DOHH2 (cell line): ENCODE measurements around the gene MSX1.

Experiments
- H3F3A ChIP-seq: fragments of 200-600 bp; sonication (generic), shearing (Covaris generic); 2 replicates; pipeline ENCODE4 v1.6.0; 2016; ENCODE audit warnings: antibody characterized with exemption, mild to moderate bottlenecking; ENCODE audit not compliant: control insufficient read depth, insufficient read depth
- H3K27ac ChIP-seq: fragments of 200-600 bp; sonication (generic); 2 replicates; pipeline ENCODE4 v1.5.1; 2014; ENCODE audit warnings: low read depth, mild to moderate bottlenecking, low read length, moderate library complexity
- H3K27me3 ChIP-seq: fragments of 200-600 bp; sonication (generic); 2 replicates; pipeline ENCODE4 v1.6.1; 2014; ENCODE audit warnings: mild to moderate bottlenecking, low read length, mixed read lengths; ENCODE audit not compliant: control insufficient read depth
- H3K36me3 ChIP-seq: fragments of 200-600 bp; sonication (generic); 2 replicates; pipeline ENCODE4 v1.6.1; 2014; ENCODE audit warnings: mild to moderate bottlenecking, low read length, moderate library complexity, mixed read lengths; ENCODE audit not compliant: control insufficient read depth
- H3K4me1 ChIP-seq: fragments of 200-600 bp; sonication (generic); 2 replicates; pipeline ENCODE4 v1.6.1; 2014; ENCODE audit warnings: mild to moderate bottlenecking, low read length, mixed read lengths; ENCODE audit not compliant: control insufficient read depth
- H3K4me2 ChIP-seq: fragments of 200-600 bp; sonication (generic); 2 replicates; pipeline ENCODE4 v1.6.0; 2014; ENCODE audit warnings: mild to moderate bottlenecking, low read length, moderate library complexity
- H3K4me3 ChIP-seq: fragments of 200-600 bp; sonication (generic); 2 replicates; pipeline ENCODE4 v1.5.1; 2014; ENCODE audit warnings: mild to moderate bottlenecking, low read length, mixed read lengths
- H3K79me2 ChIP-seq: fragments of 200-600 bp; sonication (generic); 2 replicates; pipeline ENCODE4 v1.6.1; 2014; ENCODE audit warnings: mild to moderate bottlenecking, low read length, mixed read lengths; ENCODE audit not compliant: control insufficient read depth
- H3K9me2 ChIP-seq: fragments of 200-600 bp; sonication (generic); replicated peaks from 2 replicates; pipeline ENCODE4 v1.6.1; 2014; ENCODE audit warnings: mild to moderate bottlenecking, low read length, mixed read lengths; ENCODE audit not compliant: control insufficient read depth
- H3K9me3 ChIP-seq: fragments of 200-600 bp; sonication (generic); 2 replicates; pipeline ENCODE4 v1.6.1; 2014; ENCODE audit warnings: antibody characterized with exemption, low read length, mixed read lengths; ENCODE audit not compliant: control insufficient read depth, insufficient read depth
- H4K20me1 ChIP-seq: fragments of 200-600 bp; sonication (generic); 2 replicates; pipeline ENCODE4 v1.6.0; 2014; ENCODE audit warnings: low read depth, mild to moderate bottlenecking, antibody characterized with exemption, low read length, moderate library complexity; ENCODE audit not compliant: control insufficient read depth, insufficient read depth
- CTCF ChIP-seq: fragments of 200-600 bp; sonication (generic); IDR thresholded peaks from one replicate; pipeline ENCODE4 v1.5.1; 2014; ENCODE audit warnings: antibody characterized with exemption, mild to moderate bottlenecking, low read depth, low read length; ENCODE audit not compliant: poor library complexity, severe bottlenecking
- EZH2phosphoT487 ChIP-seq: fragments of 200-600 bp; sonication (generic); IDR thresholded peaks from 2 replicates; pipeline ENCODE4 v1.6.1; 2017; ENCODE audit warnings: borderline replicate concordance, mild to moderate bottlenecking, antibody characterized with exemption, low read length, moderate library complexity, mixed read lengths

Gene MSX1

DNA sequence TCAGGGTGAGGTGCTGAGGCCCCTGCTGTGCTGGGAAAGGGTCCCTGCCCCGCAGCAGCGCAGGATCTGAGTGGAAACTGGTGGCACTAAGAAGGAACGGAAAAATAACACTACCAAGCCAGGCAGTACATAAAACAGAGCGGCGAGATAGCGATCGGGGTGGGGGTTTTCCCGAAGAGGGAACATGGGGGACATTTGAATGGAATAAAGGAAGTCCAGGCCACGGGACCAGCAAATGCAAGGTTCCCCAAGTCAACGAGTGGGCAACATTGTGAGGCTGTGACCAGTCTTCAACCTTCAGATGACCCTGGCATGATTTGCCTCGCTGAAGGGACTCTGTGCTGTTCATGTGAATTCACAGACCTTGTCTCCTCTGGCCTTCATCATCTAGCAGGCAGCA, 13.7 kb downstream of the MSX1 start:
- no peak overlapping the region for H3K4me2 ChIP-seq
- no peaks in the 10 kb centered on the region for H3K9me3 ChIP-seq
- H3K4me1 ChIP-seq = 0 out of 2 replicates have a peak, but pooled peaks cover 3% of the 10 kb centered on the region
- H3K4me3 ChIP-seq = no peak overlapping the region
- no peaks in the 10 kb centered on the region for H3K36me3 ChIP-seq
- H3K9me2 ChIP-seq = no peaks in the 10 kb centered on the region
- no peak overlapping the region for H3K27ac ChIP-seq
- no peaks in the 10 kb centered on the region for H4K20me1 ChIP-seq
- no peaks in the 10 kb centered on the region for H3F3A ChIP-seq
- TF ChIP-seq EZH2phosphoT487 (no peak), CTCF (no peak)
- H3K27me3 ChIP-seq = peaks cover 65% of the 10 kb centered on the region
- no peaks in the 10 kb centered on the region for H3K79me2 ChIP-seq

- no peaks in the 10 kb centered on the region for H3K9me3 ChIP-seq
- peaks cover 58% of the 10 kb centered on the region for H3K27me3 ChIP-seq
- 0 out of 2 replicates have a peak, but pooled peaks cover 3% of the 10 kb centered on the region for H3K4me1 ChIP-seq
- H3K4me3 ChIP-seq = no peak overlapping the region
- no peaks in the 10 kb centered on the region for H4K20me1 ChIP-seq
- no peaks in the 10 kb centered on the region for H3K36me3 ChIP-seq
- no peak for TF ChIP-seq EZH2phosphoT487
- TF ChIP-seq CTCF = no peak
- H3K79me2 ChIP-seq = no peaks in the 10 kb centered on the region
- no peaks in the 10 kb centered on the region for H3K9me2 ChIP-seq
- no peak overlapping the region for H3K4me2 ChIP-seq
- H3F3A ChIP-seq = no peaks in the 10 kb centered on the region
- no peak overlapping the region for H3K27ac ChIP-seq
Measured at GRCh38 chr4:4874254-4874653, 14.8 kb downstream of the MSX1 start.

DNA sequence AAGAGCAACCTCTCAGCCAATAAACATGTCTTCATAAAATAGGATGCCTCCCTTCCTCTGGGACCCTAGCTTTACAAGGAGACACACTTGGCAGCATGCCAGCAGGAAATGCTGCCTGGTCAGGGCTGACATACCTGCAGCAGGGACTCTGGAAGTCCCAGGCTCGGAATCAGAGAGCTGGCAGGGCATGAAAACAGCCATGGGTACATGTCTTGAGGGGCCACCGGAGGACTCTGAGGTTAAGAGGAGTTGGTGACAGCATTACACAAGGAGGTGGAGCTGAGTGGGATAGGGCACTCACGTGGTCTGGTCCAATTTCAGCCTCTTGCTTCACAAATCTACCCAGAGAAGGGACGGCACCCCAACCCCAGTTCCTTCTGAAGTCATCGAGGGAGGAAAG, 15.7 kb downstream of the MSX1 start:
- no peaks in the 10 kb centered on the region for H3F3A ChIP-seq
- no peaks in the 10 kb centered on the region for H3K9me3 ChIP-seq
- H3K36me3 ChIP-seq = no peaks in the 10 kb centered on the region
- no peaks in the 10 kb centered on the region for H3K79me2 ChIP-seq
- no peaks in the 10 kb centered on the region for H4K20me1 ChIP-seq
- H3K4me1 ChIP-seq = 0 out of 2 replicates have a peak, but pooled peaks cover 3% of the 10 kb centered on the region
- TF ChIP-seq CTCF (no peak), EZH2phosphoT487 (no peak)
- H3K9me2 ChIP-seq = no peaks in the 10 kb centered on the region
- no peak overlapping the region for H3K27ac ChIP-seq
- no peak overlapping the region for H3K4me2 ChIP-seq
- H3K27me3 ChIP-seq = peaks cover 49% of the 10 kb centered on the region
- no peak overlapping the region for H3K4me3 ChIP-seq

DNA sequence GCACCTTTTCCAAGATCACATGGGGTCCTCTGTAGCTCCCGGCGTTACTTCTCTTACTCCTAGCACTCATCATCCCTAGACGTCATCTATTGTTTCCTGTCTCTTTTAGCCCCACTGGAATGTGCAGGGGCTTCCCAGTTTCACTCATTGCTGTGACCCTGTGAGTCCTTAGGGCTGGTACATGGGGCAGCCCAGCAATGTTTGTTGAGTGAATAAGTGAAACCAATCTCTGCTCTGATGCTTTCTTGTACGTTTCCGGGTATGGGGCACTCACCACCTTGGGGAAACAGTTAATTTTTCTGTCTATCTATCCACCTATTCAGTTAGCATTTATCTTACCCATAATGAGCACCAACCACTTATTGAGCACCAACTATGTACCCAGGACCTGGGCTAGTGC, 16.1 kb downstream of the MSX1 start:
- Histone ChIP-seq H4K20me1 (no peaks in the 10 kb centered on the region), H3F3A (no peaks in the 10 kb centered on the region), H3K9me2 (no peaks in the 10 kb centered on the region), H3K9me3 (no peaks in the 10 kb centered on the region), H3K79me2 (no peaks in the 10 kb centered on the region), H3K27me3 (peaks cover 44% of the 10 kb centered on the region), H3K36me3 (no peaks in the 10 kb centered on the region), H3K4me2 (no peak overlapping the region), H3K4me3 (no peak overlapping the region), H3K4me1 (0 out of 2 replicates have a peak, but pooled peaks cover 3% of the 10 kb centered on the region), H3K27ac (no peak overlapping the region)
- no peak for TF ChIP-seq EZH2phosphoT487
- no peak for TF ChIP-seq CTCF
